ENCODE data around the gene CEP19. TPM values are rescaled to one million over a fixed set of nuclear protein-coding genes. Genes with fewer than 3 reads are reported as not detected.
"Not testable (repeated sequence)": the region's sequence is repeated elsewhere in the genome, so short reads cannot be mapped to it uniquely, and the experiment has no call there.

Gene CEP19
- 2.3 and 2.8 TPM in 2 replicates for total RNA-seq (2012; rRNA removed)

DNA sequence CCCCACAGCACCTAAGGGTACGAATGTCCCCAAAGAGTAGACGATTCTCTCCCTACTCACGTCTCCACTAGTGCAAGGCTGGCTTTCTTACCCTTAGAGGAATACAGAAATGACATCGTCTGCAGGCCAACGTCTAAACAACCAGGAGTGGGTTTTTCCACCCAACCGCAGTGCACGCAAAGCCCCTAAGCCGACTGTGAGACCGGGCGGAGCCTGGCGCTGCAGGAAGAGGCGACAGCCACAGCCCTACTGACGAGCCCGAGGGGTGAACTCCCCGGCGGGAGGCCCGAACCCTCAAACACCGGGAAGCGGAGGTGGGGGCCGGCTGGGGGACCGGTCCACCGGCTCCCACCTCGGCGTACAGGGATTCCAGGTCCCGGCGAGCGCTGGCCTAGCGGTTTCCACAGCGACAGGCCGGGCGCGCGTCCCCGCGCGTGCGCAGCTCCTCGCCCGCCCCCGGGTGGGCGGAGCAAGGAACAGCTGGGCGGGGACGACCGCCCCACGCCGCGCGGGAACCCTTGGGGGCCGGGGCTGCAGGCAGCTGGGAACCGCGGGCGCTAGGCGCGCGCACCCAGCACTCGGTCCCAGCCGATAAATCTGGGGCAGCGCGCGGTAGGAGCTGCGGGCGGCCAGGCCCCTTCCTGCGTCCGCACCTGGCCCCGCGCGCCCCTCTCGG is at the start of gene CEP19, which contains the start of gene PIGX:
Gene CEP19, minus strand, starts transcription at position 413 of the 676 bp plus-strand sequence. CDS start 3,593 bp downstream, outside the sequence.
Gene PIGX, plus strand, starts transcription at position 540 of the 676 bp plus-strand sequence.
- H3K36me3 ChIP-seq (ENCODE audit: insufficient read depth, low read length), result no peaks in the 10 kb centered on the region
- peak within 1 kb of the TSS; percentile 100 for H3K4me3 ChIP-seq (ENCODE audit: low read length)
- H3K9ac ChIP-seq (ENCODE audit: low read depth, low read length), result peak within 1 kb of the TSS; percentile 93
- H3K9me3 ChIP-seq (replicated peaks; ENCODE audit: low read length), result no peaks in the 10 kb centered on the region
- peak within 1 kb of the TSS; percentile 100 for H3K4me2 ChIP-seq (ENCODE audit: low read length)
- peaks cover 12% of the 10 kb centered on the region for H3K4me1 ChIP-seq (ENCODE audit: control insufficient read depth, insufficient read depth, low read length)
- no peaks in the 10 kb centered on the region for H3K27me3 ChIP-seq (ENCODE audit: control insufficient read depth, insufficient read depth, low read length)

DNA sequence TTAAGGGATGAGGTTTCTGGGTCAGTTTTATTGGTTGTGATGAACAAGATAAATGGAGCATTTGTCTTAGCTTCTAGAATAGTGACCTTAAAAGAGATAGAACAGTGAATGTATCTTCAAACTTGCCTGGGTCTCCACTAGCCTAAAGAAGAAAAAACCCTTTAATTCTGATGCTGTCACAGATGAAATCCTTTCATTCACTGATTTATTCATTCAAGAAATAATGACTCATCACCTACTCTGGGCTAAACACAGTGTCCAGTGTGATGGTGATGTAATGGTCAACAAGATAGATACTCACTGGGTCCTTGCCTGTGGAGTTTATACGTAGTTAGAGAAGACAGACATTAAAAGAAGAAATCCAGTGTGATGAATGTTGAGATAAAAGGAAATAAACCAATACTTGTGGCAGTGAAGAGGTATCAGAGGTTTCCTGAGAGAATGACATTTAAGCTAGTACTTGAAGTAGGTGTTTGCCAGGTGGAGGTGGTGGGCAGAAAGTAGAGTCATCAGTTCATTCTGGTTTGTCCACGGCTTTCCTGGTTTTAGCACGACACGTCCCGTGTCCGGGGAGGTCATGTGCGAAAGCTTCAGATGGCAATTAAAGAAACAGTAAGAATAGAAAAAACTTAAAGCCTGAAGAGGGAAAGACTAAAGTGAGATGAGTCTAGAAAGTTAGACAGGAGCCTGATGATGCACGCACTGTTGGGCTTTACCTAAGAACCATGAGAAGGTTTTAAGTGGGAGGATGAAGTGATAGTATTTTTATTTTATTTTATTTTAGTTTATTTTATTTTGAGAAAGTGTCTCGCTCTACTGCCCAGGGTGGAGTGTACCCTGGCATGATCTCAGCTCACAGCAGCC is 46.1 kb upstream of the CEP19 start:
- no peak overlapping the region for H3K4me3 ChIP-seq (ENCODE audit: low read length)
- no peaks in the 10 kb centered on the region for H3K27me3 ChIP-seq (ENCODE audit: control insufficient read depth, insufficient read depth, low read length)
- H3K9me3 ChIP-seq (replicated peaks; ENCODE audit: low read length), result no peaks in the 10 kb centered on the region
- peaks cover 18% of the 10 kb centered on the region for H3K36me3 ChIP-seq (ENCODE audit: insufficient read depth, low read length)
- peaks cover 9% of the 10 kb centered on the region for H3K4me1 ChIP-seq (ENCODE audit: control insufficient read depth, insufficient read depth, low read length)
- H3K4me2 ChIP-seq (ENCODE audit: low read length), result no peak overlapping the region
- no peak overlapping the region for H3K9ac ChIP-seq (ENCODE audit: low read depth, low read length)

DNA sequence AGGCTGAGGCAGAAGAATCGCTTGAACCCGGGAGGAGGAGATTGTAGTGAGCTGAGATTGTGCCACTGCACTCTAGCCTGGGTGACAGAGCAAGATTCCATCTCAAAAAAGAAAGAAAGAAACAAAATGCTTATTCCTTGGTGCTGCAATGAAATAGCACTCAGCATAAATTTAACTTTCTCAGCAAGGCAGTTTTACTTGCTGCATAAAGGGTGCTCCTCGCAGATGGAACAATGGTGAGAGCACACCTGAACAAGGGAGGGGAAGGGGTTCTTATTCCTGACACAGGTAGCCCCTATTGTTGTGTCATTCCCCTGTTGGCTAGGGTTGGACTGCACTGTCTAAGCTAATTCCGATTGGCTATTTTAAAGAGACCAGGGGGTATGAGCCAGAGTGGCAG is 44.7 kb upstream of the CEP19 start:
- no peak overlapping the region for H3K9ac ChIP-seq (ENCODE audit: low read depth, low read length)
- H3K9me3 ChIP-seq (replicated peaks; ENCODE audit: low read length), result no peaks in the 10 kb centered on the region
- no peaks in the 10 kb centered on the region for H3K27me3 ChIP-seq (ENCODE audit: control insufficient read depth, insufficient read depth, low read length)
- peaks cover 9% of the 10 kb centered on the region for H3K4me1 ChIP-seq (ENCODE audit: control insufficient read depth, insufficient read depth, low read length)
- H3K4me3 ChIP-seq (ENCODE audit: low read length), result no peak overlapping the region
- no peak overlapping the region for H3K4me2 ChIP-seq (ENCODE audit: low read length)
- peaks cover 18% of the 10 kb centered on the region for H3K36me3 ChIP-seq (ENCODE audit: insufficient read depth, low read length)

DNA sequence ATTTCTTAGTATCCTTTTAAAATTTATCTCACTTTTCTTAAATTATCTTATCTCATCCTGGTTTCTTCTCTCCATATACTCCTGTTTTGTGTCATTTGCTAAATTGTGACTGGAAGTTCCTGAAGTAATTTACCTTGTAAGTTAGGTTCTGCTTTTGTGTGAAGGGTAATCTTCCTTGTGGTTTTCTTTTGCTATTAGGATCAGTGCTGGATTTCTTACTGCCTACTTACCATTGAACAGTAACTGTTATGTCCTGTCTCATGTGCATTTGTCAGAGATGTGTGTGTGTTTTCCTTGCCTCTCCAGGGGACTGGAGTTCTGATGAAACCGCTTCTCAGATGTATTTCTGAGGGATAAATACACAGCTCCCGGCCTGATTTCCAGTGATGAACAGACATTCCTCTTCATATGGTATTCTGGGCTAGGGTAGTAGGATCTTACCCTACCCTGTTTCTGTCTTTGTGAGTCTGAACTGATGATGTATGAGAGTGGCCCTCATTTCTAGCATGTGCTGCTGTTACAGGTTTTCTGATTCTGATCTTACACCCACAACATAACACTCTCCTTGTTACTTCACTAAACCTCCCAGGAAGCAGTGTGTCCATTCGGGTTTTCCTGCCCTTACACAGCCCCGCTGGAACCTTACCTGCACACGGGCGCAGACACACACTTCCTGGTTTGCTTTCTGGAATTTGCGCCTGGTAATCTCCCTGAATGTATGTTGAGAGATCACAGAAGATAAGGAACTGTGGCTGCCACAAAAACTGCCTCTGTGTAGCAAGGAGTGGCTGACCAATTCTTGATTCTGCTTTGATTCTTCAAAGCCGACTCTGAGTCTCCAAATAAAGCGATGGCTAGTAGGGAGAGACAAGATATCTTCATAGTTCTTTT is 42.3 kb upstream of the CEP19 start:
- Histone ChIP-seq H3K27me3 (ENCODE audit: control insufficient read depth, insufficient read depth, low read length) (no peaks in the 10 kb centered on the region), H3K36me3 (ENCODE audit: insufficient read depth, low read length) (peaks cover 21% of the 10 kb centered on the region), H3K9ac (ENCODE audit: low read depth, low read length) (no peak overlapping the region), H3K9me3 (replicated peaks; ENCODE audit: low read length) (no peaks in the 10 kb centered on the region), H3K4me1 (ENCODE audit: control insufficient read depth, insufficient read depth, low read length) (peaks cover 9% of the 10 kb centered on the region), H3K4me2 (ENCODE audit: low read length) (no peak overlapping the region), H3K4me3 (ENCODE audit: low read length) (no peak overlapping the region)

GRCh38 chr3:196753201-196753600 is 41.2 kb upstream of the CEP19 start:
- no peak overlapping the region for H3K4me2 ChIP-seq (ENCODE audit: low read length)
- H3K9ac ChIP-seq (ENCODE audit: low read depth, low read length), result no peak overlapping the region
- peaks cover 32% of the 10 kb centered on the region for H3K36me3 ChIP-seq (ENCODE audit: insufficient read depth, low read length)
- no peaks in the 10 kb centered on the region for H3K27me3 ChIP-seq (ENCODE audit: control insufficient read depth, insufficient read depth, low read length)
- H3K4me3 ChIP-seq (ENCODE audit: low read length), result no peak overlapping the region
- H3K9me3 ChIP-seq (replicated peaks; ENCODE audit: low read length), result no peaks in the 10 kb centered on the region
- H3K4me1 ChIP-seq (ENCODE audit: control insufficient read depth, insufficient read depth, low read length), result peaks cover 8% of the 10 kb centered on the region

- H3K4me3 ChIP-seq (ENCODE audit: low read length), result no peak overlapping the region
- H3K4me1 ChIP-seq (ENCODE audit: control insufficient read depth, insufficient read depth, low read length), result no peaks in the 10 kb centered on the region
- no peak overlapping the region for H3K9ac ChIP-seq (ENCODE audit: low read depth, low read length)
- peaks cover 21% of the 10 kb centered on the region for H3K36me3 ChIP-seq (ENCODE audit: insufficient read depth, low read length)
- H3K27me3 ChIP-seq (ENCODE audit: control insufficient read depth, insufficient read depth, low read length), result no peaks in the 10 kb centered on the region
- no peak overlapping the region for H3K4me2 ChIP-seq (ENCODE audit: low read length)
- no peaks in the 10 kb centered on the region for H3K9me3 ChIP-seq (replicated peaks; ENCODE audit: low read length)
Measured at GRCh38 chr3:196749125-196749524, 37.1 kb upstream of the CEP19 start.

- H3K27me3 ChIP-seq (ENCODE audit: control insufficient read depth, insufficient read depth, low read length); H3K4me3 ChIP-seq (ENCODE audit: low read length); H3K36me3 ChIP-seq (ENCODE audit: insufficient read depth, low read length); H3K9me3 ChIP-seq (replicated peaks; ENCODE audit: low read length); H3K4me2 ChIP-seq (ENCODE audit: low read length); H3K4me1 ChIP-seq (ENCODE audit: control insufficient read depth, insufficient read depth, low read length); H3K9ac ChIP-seq (ENCODE audit: low read depth, low read length): not testable (repeated sequence)
Measured at GRCh38 chr3:196743569-196743968, 31.5 kb upstream of the CEP19 start.

- Histone ChIP-seq H3K4me1 (ENCODE audit: control insufficient read depth, insufficient read depth, low read length) (peaks cover 9% of the 10 kb centered on the region), H3K9me3 (replicated peaks; ENCODE audit: low read length) (no peaks in the 10 kb centered on the region), H3K4me3 (ENCODE audit: low read length) (peak overlapping the region; percentile 97), H3K27me3 (ENCODE audit: control insufficient read depth, insufficient read depth, low read length) (no peaks in the 10 kb centered on the region), H3K36me3 (ENCODE audit: insufficient read depth, low read length) (peaks cover 4% of the 10 kb centered on the region), H3K9ac (ENCODE audit: low read depth, low read length) (peak overlapping the region; percentile 100), H3K4me2 (ENCODE audit: low read length) (peak overlapping the region; percentile 83)
Measured at GRCh38 chr3:196741249-196741889, 29.3 kb upstream of the CEP19 start.

DNA sequence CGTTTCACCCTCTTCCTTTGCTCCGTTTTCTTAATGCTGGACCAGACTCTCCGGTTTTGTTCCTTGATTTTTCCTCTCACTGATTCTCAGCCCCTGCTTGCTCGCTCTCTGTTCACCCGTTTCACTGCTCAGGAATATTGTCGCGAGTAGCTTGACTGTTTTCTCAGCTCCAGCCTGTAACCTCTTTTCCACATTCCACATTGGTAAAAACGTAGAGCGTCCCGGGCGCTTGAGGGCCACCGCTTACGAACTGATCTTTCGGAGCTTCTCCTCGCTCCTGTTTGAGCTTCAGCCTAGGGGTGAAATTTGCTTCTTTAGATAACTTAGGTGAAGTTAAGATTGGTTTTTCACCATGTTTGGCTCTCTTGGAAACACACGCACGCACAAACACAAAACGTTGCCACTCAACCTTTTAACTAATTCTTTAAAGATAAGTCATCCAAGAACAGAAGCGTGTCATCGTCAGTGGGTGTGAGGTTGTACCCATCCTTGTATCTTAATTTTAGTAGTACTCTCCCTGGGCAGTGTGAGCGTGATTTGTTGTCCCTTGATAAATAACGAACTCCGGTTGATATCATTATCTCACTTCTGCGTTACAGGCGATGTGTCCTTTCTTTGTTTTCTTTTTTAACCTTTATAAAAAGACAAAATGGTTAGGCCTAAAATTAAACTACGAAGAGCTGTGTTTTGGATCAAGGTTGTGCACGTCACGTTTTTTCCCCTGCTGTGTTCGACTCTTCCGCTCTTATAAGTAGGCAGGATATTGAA is 28.6 kb upstream of the CEP19 start:
- Histone ChIP-seq H3K27me3 (ENCODE audit: control insufficient read depth, insufficient read depth, low read length) (no peaks in the 10 kb centered on the region), H3K9ac (ENCODE audit: low read depth, low read length) (peak overlapping the region; percentile 100), H3K4me1 (ENCODE audit: control insufficient read depth, insufficient read depth, low read length) (peaks cover 10% of the 10 kb centered on the region), H3K4me2 (ENCODE audit: low read length) (peak overlapping the region; percentile 83), H3K9me3 (replicated peaks; ENCODE audit: low read length) (no peaks in the 10 kb centered on the region), H3K4me3 (ENCODE audit: low read length) (peak overlapping the region; percentile 97), H3K36me3 (ENCODE audit: insufficient read depth, low read length) (no peaks in the 10 kb centered on the region)

- H3K4me2 ChIP-seq (ENCODE audit: low read length), result peak within 1 kb of the TSS; percentile 83
- peak within 1 kb of the TSS; percentile 100 for H3K9ac ChIP-seq (ENCODE audit: low read depth, low read length)
- no peaks in the 10 kb centered on the region for H3K36me3 ChIP-seq (ENCODE audit: insufficient read depth, low read length)
Measured at GRCh38 chr3:196739671-196740480, 27.8 kb upstream of the CEP19 start, which contains the start of gene PAK2. Gene PAK2 (plus strand): TSS chr3:196739857. CDS start chr3:196782647, 42,790 bp downstream.

More at GRCh38 chr3:196739671-196740480, 27.8 kb upstream of the CEP19 start, which contains the start of gene PAK2:
- Histone ChIP-seq H3K4me1 (ENCODE audit: control insufficient read depth, insufficient read depth, low read length) (peaks cover 15% of the 10 kb centered on the region), H3K9me3 (replicated peaks; ENCODE audit: low read length) (no peaks in the 10 kb centered on the region), H3K4me3 (ENCODE audit: low read length) (peak within 1 kb of the TSS; percentile 97), H3K27me3 (ENCODE audit: control insufficient read depth, insufficient read depth, low read length) (no peaks in the 10 kb centered on the region)

Measured in skeletal muscle satellite cell (primary cell).